ENCODE results near the gene GALNT8.
"Not testable (repeated sequence)": the region's sequence is repeated elsewhere in the genome, so short reads cannot be mapped to it uniquely, and the experiment has no call there.

GALNT8 gene

DNA sequence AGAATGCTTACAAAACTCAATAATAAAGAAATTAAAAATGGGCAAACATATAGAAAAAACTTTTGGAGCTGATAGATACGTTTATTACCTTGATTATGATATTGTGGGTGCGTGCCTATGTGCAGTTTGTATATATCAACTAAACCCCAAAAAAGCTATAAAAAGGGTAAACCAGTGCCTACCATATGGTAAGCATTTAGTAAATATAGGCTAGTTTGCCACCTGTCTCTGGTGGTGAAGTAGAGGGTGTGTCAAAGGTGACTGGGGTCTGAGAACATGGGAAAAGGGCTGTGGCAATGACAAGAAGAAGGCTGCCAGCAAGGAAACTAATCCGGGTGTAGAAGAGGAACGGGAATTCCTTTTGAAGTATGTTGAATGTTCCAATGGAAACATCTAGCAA, 18.3 kb downstream of the GALNT8 start:
- DNase-seq (ENCODE audit: low read depth) = no peak
- TF ChIP-seq, protein P1, sequence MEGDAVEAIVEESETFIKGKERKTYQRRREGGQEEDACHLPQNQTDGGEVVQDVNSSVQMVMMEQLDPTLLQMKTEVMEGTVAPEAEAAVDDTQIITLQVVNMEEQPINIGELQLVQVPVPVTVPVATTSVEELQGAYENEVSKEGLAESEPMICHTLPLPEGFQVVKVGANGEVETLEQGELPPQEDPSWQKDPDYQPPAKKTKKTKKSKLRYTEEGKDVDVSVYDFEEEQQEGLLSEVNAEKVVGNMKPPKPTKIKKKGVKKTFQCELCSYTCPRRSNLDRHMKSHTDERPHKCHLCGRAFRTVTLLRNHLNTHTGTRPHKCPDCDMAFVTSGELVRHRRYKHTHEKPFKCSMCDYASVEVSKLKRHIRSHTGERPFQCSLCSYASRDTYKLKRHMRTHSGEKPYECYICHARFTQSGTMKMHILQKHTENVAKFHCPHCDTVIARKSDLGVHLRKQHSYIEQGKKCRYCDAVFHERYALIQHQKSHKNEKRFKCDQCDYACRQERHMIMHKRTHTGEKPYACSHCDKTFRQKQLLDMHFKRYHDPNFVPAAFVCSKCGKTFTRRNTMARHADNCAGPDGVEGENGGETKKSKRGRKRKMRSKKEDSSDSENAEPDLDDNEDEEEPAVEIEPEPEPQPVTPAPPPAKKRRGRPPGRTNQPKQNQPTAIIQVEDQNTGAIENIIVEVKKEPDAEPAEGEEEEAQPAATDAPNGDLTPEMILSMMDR (conservative IDR thresholded peaks at IDR 0.05; ENCODE audit: control insufficient read depth, insufficient read depth, low read depth, low read length) = no peak

DNA sequence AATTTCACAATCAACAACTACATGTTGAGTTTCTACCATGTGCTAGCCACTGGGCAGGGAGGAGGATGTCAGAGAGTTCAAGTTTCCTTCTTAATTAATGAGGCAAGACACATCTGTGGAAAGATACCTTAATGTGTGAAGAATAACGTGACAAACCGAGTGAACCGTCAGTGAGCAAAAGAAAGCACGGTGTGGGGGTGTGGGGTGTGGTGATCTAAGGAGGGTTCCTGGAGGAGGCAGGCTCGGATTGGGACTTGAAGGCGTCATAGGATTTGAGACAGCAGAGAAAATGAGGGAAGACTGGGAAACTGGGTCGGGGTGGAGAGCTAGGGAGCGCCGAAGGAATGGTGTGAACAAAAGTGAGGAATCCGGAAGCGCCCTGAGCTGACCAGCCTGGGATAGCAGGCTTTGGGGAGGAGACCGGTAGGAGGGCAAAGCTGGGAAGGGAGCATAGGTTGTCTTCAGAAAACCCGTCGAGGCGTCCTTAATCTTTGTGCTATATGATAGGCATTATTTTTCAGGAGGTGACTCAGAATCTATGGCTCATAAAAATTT, 22.3 kb downstream of the GALNT8 start:
- DNase-seq (ENCODE audit: low read depth) = no peak
- TF ChIP-seq, protein P1 (conservative IDR thresholded peaks at IDR 0.05; ENCODE audit: control insufficient read depth, insufficient read depth, low read depth, low read length) = no peak
- no peak overlapping the region for H3K4me3 ChIP-seq (ENCODE audit: control insufficient read depth, low read depth, low read length)

More for the DNA sequence above, 18.3 kb downstream of the GALNT8 start:
- no peak overlapping the region for H3K4me3 ChIP-seq (ENCODE audit: control insufficient read depth, low read depth, low read length)

DNA sequence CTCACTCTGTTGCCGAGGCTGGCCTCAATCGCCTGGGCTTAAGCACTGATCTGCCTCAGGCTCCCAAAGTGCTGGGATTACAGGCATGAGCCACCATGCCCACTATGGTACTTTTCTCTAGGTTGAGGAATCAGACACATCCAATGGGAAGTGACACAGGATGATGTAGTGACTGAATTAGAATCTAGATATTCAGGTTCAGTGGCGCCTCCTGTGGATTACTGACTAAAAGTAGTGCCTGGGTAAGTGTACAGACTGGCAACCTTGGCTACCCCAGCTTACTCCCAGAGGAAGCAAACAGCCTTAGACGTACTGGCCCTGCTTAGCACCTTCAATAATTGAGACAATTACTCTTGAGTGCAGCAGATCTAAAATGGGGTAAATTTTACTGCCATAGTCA, 22.8 kb downstream of the GALNT8 start:
- no peak for DNase-seq (ENCODE audit: low read depth)
- TF ChIP-seq, protein P1 (conservative IDR thresholded peaks at IDR 0.05; ENCODE audit: control insufficient read depth, insufficient read depth, low read depth, low read length) = no peak
- H3K4me3 ChIP-seq (ENCODE audit: control insufficient read depth, low read depth, low read length) = no peak overlapping the region

DNA sequence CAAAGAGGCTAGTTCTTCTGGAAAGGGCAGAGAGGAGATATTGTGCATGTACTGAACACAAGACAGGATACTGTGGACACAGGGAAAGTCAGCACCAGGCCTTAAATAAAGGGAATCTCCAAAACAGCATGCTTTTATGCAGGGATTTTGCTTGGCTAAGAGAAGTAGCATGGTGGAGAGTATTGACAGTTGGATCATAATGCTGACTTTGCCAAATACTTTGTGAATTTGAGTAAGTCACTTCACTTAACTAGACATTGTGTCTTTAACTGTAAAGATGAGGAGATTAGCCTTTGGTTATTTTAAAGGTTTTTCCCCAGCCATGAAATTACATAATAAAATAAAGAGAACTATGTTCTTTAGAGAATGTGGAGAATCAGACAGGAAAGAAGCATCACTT, 24.5 kb downstream of the GALNT8 start:
- no peak overlapping the region for H3K4me3 ChIP-seq (ENCODE audit: control insufficient read depth, low read depth, low read length)
- DNase-seq (ENCODE audit: low read depth) = no peak
- TF ChIP-seq, protein P1 (conservative IDR thresholded peaks at IDR 0.05; ENCODE audit: control insufficient read depth, insufficient read depth, low read depth, low read length) = no peak

DNA sequence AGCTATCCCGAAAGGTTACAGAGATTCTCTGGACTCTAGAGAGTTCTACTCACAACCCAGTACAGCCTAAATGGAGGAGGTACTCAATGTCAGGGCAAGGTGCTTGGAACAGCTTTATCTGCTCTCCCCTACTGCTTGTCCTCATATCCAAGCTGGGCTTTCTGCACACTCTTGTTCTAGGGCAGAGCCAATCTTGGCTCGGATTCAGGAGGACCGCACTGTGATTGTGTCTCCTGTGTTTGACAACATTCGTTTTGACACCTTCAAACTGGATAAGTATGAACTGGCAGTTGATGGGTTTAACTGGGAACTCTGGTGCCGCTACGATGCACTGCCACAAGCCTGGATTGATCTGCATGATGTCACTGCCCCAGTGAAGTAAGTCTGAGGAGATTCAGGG, 25.0 kb downstream of the GALNT8 start:
- TF ChIP-seq, protein P1 (conservative IDR thresholded peaks at IDR 0.05; ENCODE audit: control insufficient read depth, insufficient read depth, low read depth, low read length) = no peak
- no peak for DNase-seq (ENCODE audit: low read depth)
- no peak overlapping the region for H3K4me3 ChIP-seq (ENCODE audit: control insufficient read depth, low read depth, low read length)

DNA sequence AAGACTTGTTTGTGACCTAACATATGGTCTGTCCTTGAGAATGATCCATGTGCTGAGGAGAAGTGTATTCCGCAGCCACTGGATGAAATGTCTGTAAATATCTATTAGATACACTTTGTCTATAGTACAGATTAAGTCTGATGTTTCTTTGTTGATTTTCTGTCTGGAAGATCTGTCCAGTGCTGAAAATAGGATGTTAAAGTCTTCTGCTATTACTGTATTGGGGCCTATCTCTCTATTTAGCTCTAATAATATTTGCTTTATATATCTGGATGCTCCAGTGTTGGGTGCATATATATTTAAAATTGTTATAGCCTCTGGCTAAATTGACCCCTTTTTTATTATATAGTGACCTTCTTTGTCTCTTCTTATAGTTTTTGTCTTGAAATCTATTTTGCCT, 31.5 kb downstream of the GALNT8 start:
- not testable (repeated sequence) for DNase-seq (ENCODE audit: low read depth); H3K4me3 ChIP-seq (ENCODE audit: control insufficient read depth, low read depth, low read length)

DNA sequence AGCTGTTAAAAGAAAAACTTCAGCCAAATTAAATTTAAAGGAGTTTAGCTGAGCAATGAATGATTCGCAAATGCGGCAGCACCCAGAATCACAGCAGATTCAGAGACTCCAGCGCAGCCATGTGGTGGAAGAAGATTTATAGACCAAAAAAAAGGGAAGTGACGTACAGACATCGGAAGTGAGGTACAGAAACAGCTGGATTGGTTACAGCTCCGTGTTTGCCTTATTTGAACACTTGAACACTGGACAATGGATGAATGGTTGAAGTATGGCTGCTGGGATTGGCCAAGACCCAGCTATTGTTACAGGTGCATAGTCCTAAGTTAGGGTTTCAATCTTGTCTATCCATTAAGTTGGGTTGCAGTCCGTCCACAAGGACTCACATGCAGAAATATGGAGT, 42.6 kb downstream of the GALNT8 start:
- H3K4me3 ChIP-seq (ENCODE audit: control insufficient read depth, low read depth, low read length) = no peak overlapping the region
- no peak for DNase-seq (ENCODE audit: low read depth)
- TF ChIP-seq, protein P1 (conservative IDR thresholded peaks at IDR 0.05; ENCODE audit: control insufficient read depth, insufficient read depth, low read depth, low read length) = no peak
